Ishikawa (cell line): ENCODE data around the gene MAFF.

Source experiments
- CEBPB ChIP-seq: IDR thresholded peaks from 2 replicates; pipeline ENCODE4 v1.6.1; 2012
- EGR1 ChIP-seq: IDR thresholded peaks from 2 replicates; pipeline ENCODE4 v1.6.1; 2012
- EP300 ChIP-seq: IDR thresholded peaks from 2 replicates; pipeline ENCODE4 v1.6.1; 2012; ENCODE audit warnings: borderline replicate concordance
- FOXM1 ChIP-seq: IDR thresholded peaks from 2 replicates; pipeline ENCODE4 v1.6.1; 2012; ENCODE audit warnings: low read depth, borderline replicate concordance
- RAD21 ChIP-seq: IDR thresholded peaks from 2 replicates; pipeline ENCODE4 v1.6.1; 2012; ENCODE audit warnings: low read depth
- TF ChIP-seq, protein P1 (sequence below): IDR thresholded peaks from 2 replicates; pipeline ENCODE4 v1.6.1; 2012

DNA sequence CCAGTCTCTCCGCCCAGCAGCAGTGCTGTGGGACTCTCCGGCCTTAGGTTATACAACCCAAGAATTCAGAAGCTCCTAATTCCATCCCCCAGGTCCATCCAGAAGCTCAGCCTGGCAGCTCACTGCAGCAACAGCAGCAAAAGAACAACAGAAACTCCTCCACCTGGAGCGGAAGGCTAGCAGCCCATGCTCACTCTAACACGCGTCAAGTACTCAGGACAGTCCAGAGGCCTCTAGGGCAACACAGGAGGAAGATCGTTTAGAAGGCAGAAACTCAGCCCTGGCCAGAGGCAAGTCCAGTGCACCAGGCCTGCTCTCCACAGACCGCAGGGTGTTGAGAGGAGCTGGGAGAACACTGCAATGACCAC lies 37.3 kb upstream of the MAFF start:
- TF ChIP-seq EP300 (no peak), FOXM1 (no peak), CEBPB (no peak), RAD21 (no peak), EGR1 (no peak)
- TF ChIP-seq, protein P1, sequence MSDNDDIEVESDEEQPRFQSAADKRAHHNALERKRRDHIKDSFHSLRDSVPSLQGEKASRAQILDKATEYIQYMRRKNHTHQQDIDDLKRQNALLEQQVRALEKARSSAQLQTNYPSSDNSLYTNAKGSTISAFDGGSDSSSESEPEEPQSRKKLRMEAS, result no peak
